Neural cell (in vitro differentiated cells): ENCODE results near the gene DGCR8. TPM values are rescaled to one million over a fixed set of nuclear protein-coding genes. Genes with fewer than 3 reads are reported as not detected.

ENCODE experiments used
- H2AFZ ChIP-seq: fragments of 200-600, 300-800 bp; sonication (generic), shearing (Covaris generic); 2 replicates; pipeline ENCODE4 v1.6.0; 2014; ENCODE audit warnings: low read depth, mild to moderate bottlenecking, antibody characterized with exemption, low read length, moderate library complexity
- H3F3A ChIP-seq: fragments of 200-600 bp; shearing (Covaris generic); 2 replicates; pipeline ENCODE4 v1.6.1; 2016; ENCODE audit warnings: mild to moderate bottlenecking, moderate library complexity, mixed read lengths, antibody characterized with exemption, low read length; ENCODE audit not compliant: insufficient read depth, poor library complexity, severe bottlenecking
- H3K27ac ChIP-seq: fragments of 200-600, 300-800 bp; sonication (generic), shearing (Covaris generic); 2 replicates; pipeline ENCODE4 v1.5.1; 2014; ENCODE audit warnings: mild to moderate bottlenecking, low read length, moderate library complexity
- H3K27me3 ChIP-seq: fragments of 300-800, 200-600 bp; sonication (generic), shearing (Covaris generic); 2 replicates; pipeline ENCODE4 v1.6.0; 2014; ENCODE audit warnings: mild to moderate bottlenecking, low read depth, low read length, moderate library complexity; ENCODE audit not compliant: insufficient read depth
- H3K36me3 ChIP-seq: fragments of 300-800, 200-600 bp; sonication (generic), shearing (Covaris generic); 2 replicates; pipeline ENCODE4 v1.5.1; 2014; ENCODE audit warnings: mild to moderate bottlenecking, antibody characterized with exemption, low read length, moderate library complexity; ENCODE audit not compliant: insufficient read depth
- H3K4me2 ChIP-seq: fragments of 300-800, 200-600 bp; sonication (generic), shearing (Covaris generic); 2 replicates; pipeline ENCODE4 v1.6.0; 2014; ENCODE audit warnings: mild to moderate bottlenecking, low read length
- H3K4me3 ChIP-seq: fragments of 300-800, 200-600 bp; sonication (generic), shearing (Covaris generic); 2 replicates; pipeline ENCODE4 v1.5.1; 2014; ENCODE audit warnings: mild to moderate bottlenecking, low read length, moderate library complexity
- H3K79me2 ChIP-seq: fragments of 200-600 bp; shearing (Covaris generic); replicated peaks from 2 replicates; pipeline ENCODE4 v1.6.0; 2014; ENCODE audit warnings: mild to moderate bottlenecking, low read length, moderate library complexity; ENCODE audit not compliant: insufficient read depth
- H3K9ac ChIP-seq: fragments of 300-800, 200-600 bp; sonication (generic), shearing (Covaris generic); 2 replicates; pipeline ENCODE4 v1.6.1; 2016; ENCODE audit warnings: mild to moderate bottlenecking, low read length, mixed read lengths
- H3K9me2 ChIP-seq: fragments of 200-600 bp; shearing (Covaris generic); 2 replicates; pipeline ENCODE4 v1.6.1; 2016; ENCODE audit warnings: mild to moderate bottlenecking, low read length, mixed read lengths; ENCODE audit not compliant: insufficient read depth
- H3K9me3 ChIP-seq: fragments of 200-600, 300-800 bp; sonication (generic), shearing (Covaris generic); 2 replicates; pipeline ENCODE4 v1.6.1; 2016; ENCODE audit warnings: mild to moderate bottlenecking, mixed run types, low read length, moderate library complexity, mixed read lengths
- H4K20me1 ChIP-seq: fragments of 200-600 bp; shearing (Covaris generic); 2 replicates; pipeline ENCODE4 v1.6.1; 2016; ENCODE audit warnings: mild to moderate bottlenecking, mixed run types; ENCODE audit not compliant: insufficient read depth
- CTCF ChIP-seq: fragments of 450-650 bp; IDR thresholded peaks from 2 replicates; pipeline ENCODE4 v1.5.1; 2014; ENCODE audit warnings: antibody characterized with exemption, mild to moderate bottlenecking, moderate library complexity; ENCODE audit not compliant: poor library complexity, severe bottlenecking
- EP300 ChIP-seq: fragments of 450-650 bp; conservative IDR thresholded peaks from 2 replicates; pipeline ENCODE4 v1.6.1; 2014; ENCODE audit warnings: antibody characterized with exemption, mild to moderate bottlenecking, moderate library complexity; ENCODE audit not compliant: poor library complexity, severe bottlenecking
- EZH2 ChIP-seq: fragments of 200-600, 300-800 bp; shearing (Covaris generic), sonication (generic); IDR thresholded peaks from 2 replicates; pipeline ENCODE4 v1.6.1; 2014; ENCODE audit warnings: antibody characterized with exemption, low read length, borderline replicate concordance, mild to moderate bottlenecking; ENCODE audit not compliant: insufficient read depth, poor library complexity, severe bottlenecking
- MXI1 ChIP-seq: fragments of 450-650 bp; conservative IDR thresholded peaks from 2 replicates; pipeline ENCODE4 v1.6.1; 2014; ENCODE audit warnings: antibody characterized with exemption, mild to moderate bottlenecking; ENCODE audit not compliant: poor library complexity, severe bottlenecking
- POLR2AphosphoS5 ChIP-seq: IDR thresholded peaks from 2 replicates; pipeline ENCODE4 v1.6.1; 2012
- RAD21 ChIP-seq: fragments of 450-650 bp; conservative IDR thresholded peaks from 2 replicates; pipeline ENCODE4 v1.6.1; 2014; ENCODE audit warnings: antibody characterized with exemption, mild to moderate bottlenecking, moderate library complexity
- REST ChIP-seq: IDR thresholded peaks from 2 replicates; pipeline ENCODE4 v1.6.1; 2012; ENCODE audit warnings: borderline replicate concordance
- SMC3 ChIP-seq: fragments of 450-650 bp; conservative IDR thresholded peaks from 2 replicates; pipeline ENCODE4 v1.6.1; 2014; ENCODE audit warnings: antibody characterized with exemption, mild to moderate bottlenecking, moderate library complexity; ENCODE audit not compliant: poor library complexity
- TAF1 ChIP-seq: IDR thresholded peaks from 2 replicates; pipeline ENCODE4 v1.6.1; 2012; ENCODE audit warnings: low read depth
- polyA plus RNA-seq: library from polyadenylated mRNA; depleted of rRNA; stranded (reverse); fragments of >200 nt; gene quantifications from 2 replicates; pipeline ENCODE4 v1.2.3, GENCODE V29; 2014

Gene DGCR8
- polyA plus RNA-seq, 1 donor from 2014 or later: 48.9 TPM

- TF ChIP-seq RAD21 (no peak), TAF1 (no peak), EZH2 (no peak), SMC3 (no peak), POLR2AphosphoS5 (no peak), REST (no peak), MXI1 (no peak), EP300 (no peak), CTCF (no peak)
- Histone ChIP-seq H3K9me3 (no peaks in the 10 kb centered on the region), H3K27ac (no peak overlapping the region), H3F3A (no peaks in the 10 kb centered on the region), H3K9me2 (no peaks in the 10 kb centered on the region), H3K4me3 (no peak overlapping the region), H4K20me1 (no peaks in the 10 kb centered on the region), H3K4me2 (no peak overlapping the region), H3K36me3 (no peaks in the 10 kb centered on the region), H3K9ac (no peak overlapping the region), H3K27me3 (no peaks in the 10 kb centered on the region), H3K79me2 (no peaks in the 10 kb centered on the region), H2AFZ (no peak overlapping the region)
These were observed 48.0 kb downstream of the DGCR8 start for GRCh38 chr22:20127869-20128618.

- H2AFZ ChIP-seq: no peak overlapping the region
- H3K27me3 ChIP-seq: no peaks in the 10 kb centered on the region
- H3F3A ChIP-seq: no peaks in the 10 kb centered on the region
- TF ChIP-seq CTCF (no peak), REST (no peak), SMC3 (no peak), RAD21 (no peak), EZH2 (no peak)
- H3K9me3 ChIP-seq: no peaks in the 10 kb centered on the region
- no peak overlapping the region for H3K27ac ChIP-seq
- no peak overlapping the region for H3K4me3 ChIP-seq
- no peak overlapping the region for H3K9ac ChIP-seq
- no peaks in the 10 kb centered on the region for H3K9me2 ChIP-seq
- no peaks in the 10 kb centered on the region for H3K36me3 ChIP-seq
- H3K4me2 ChIP-seq: no peak overlapping the region
- no peaks in the 10 kb centered on the region for H4K20me1 ChIP-seq
- no peaks in the 10 kb centered on the region for H3K79me2 ChIP-seq
These were observed 48.5 kb downstream of the DGCR8 start for GRCh38 chr22:20128619-20128901.
